Cardiac fibroblast (primary cell): ENCODE measurements around the gene CHCHD6.
A peak's percentile ranks its signal among the peaks of the same experiment; 100 is the strongest.

ENCODE experiments used
- DNase-seq, 2 donors: peaks; one replicate each; pipeline versions ENCODE4 v3.0.0 to v3.0.0-alpha.2; 2010; ENCODE audit warnings: low read depth in 2 of 2
- H3K4me3 ChIP-seq, 2 donors: replicated peaks in 1 of 2; 1 replicate in 1 of 2; 2 replicates in 1 of 2; pipeline ENCODE4 v1.5.1; 2011; ENCODE audit warnings: low read depth in 2 of 2, low read length in 2 of 2, mild to moderate bottlenecking in 2 of 2, moderate library complexity in 1 of 2
- CTCF ChIP-seq: IDR thresholded peaks from one replicate; pipeline ENCODE4 v1.5.1; 2011; ENCODE audit warnings: low read depth, mild to moderate bottlenecking, low read length, inconsistent platforms

The CHCHD6 gene

GRCh38 chr3:126703512-126704493, at the start of gene CHCHD6:
Gene CHCHD6 (plus strand): TSS chr3:126704240. CDS start chr3:126704313, 73 bp downstream.
- TF ChIP-seq CTCF = no peak
- peak within 1 kb of the TSS; percentile 82 to 86 for H3K4me3 ChIP-seq
- DNase-seq = peak; percentile 95 to 97

GRCh38 chr3:126654571-126655383, 49.3 kb upstream of the CHCHD6 start, which contains the start of gene TXNRD3:
Gene TXNRD3 (minus strand): TSS chr3:126655124.
- DNase-seq = peak; percentile 63 to 73
- H3K4me3 ChIP-seq = peak within 1 kb of the TSS; percentile 52 to 55

GRCh38 chr3:126655887-126656286, 48.2 kb upstream of the CHCHD6 start:
- DNase-seq = no peak
- no peak overlapping the region for H3K4me3 ChIP-seq
- no peak for TF ChIP-seq CTCF

More at GRCh38 chr3:126654571-126655383, 49.3 kb upstream of the CHCHD6 start, which contains the start of gene TXNRD3:
- TF ChIP-seq CTCF = no peak

- TF ChIP-seq CTCF = no peak
- H3K4me3 ChIP-seq = no peak overlapping the region
Observed at GRCh38 chr3:126656371-126657134, 47.5 kb upstream of the CHCHD6 start.

DNA sequence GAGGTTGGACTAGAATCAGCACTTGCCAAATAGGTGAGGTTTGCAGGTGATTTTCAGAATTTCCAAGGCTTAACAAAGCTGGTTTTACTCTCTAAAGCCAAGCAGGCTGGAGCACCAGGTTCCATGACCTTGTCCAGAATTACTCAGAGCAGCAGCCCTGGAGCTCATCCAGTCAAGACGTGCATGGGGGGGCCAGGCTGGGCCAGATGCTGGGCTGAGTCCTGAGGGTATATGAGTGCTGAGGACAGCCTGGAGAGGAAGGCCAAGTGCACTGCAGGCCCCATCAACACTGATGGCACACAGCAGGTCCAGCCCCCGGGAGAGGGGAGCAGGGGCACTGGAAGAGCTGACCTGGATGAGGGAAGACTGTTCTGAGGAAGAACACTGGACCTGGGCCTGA, 46.1 kb upstream of the CHCHD6 start:
- no peak for DNase-seq
- H3K4me3 ChIP-seq = no peak overlapping the region
- no peak for TF ChIP-seq CTCF

More at GRCh38 chr3:126656371-126657134, 47.5 kb upstream of the CHCHD6 start:
- DNase-seq = no peak

DNA sequence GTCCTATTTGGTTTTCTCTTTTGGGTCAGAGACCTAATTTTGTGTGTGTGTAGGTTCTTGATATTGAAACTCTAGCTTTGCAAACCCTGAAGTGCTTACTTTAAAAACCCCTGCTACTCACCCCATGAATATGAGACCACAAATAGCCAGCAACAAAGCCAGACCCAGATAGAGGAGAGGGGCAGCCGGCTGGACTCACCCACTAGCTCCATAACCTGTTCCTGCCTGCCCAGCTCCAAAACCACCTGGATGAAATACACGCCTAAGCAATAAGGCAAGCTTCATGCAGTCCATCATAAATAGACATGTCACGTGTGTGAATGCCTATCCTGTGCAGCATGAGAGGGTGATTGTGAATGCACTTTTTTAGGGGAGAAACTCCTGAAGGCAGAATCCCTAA, 45.5 kb upstream of the CHCHD6 start:
- TF ChIP-seq CTCF = no peak
- H3K4me3 ChIP-seq = no peak overlapping the region
- no peak for DNase-seq
